ENCODE measurements around the gene UXT.

Gene UXT

GRCh38 chrX:47648376-47648775, 10.6 kb downstream of the UXT start:
- no peak for DNase-seq

GRCh38 chrX:47646636-47647035, 12.3 kb downstream of the UXT start:
- DNase-seq: no peak

GRCh38 chrX:47645530-47645929, 13.4 kb downstream of the UXT start:
- no peak for DNase-seq

DNA sequence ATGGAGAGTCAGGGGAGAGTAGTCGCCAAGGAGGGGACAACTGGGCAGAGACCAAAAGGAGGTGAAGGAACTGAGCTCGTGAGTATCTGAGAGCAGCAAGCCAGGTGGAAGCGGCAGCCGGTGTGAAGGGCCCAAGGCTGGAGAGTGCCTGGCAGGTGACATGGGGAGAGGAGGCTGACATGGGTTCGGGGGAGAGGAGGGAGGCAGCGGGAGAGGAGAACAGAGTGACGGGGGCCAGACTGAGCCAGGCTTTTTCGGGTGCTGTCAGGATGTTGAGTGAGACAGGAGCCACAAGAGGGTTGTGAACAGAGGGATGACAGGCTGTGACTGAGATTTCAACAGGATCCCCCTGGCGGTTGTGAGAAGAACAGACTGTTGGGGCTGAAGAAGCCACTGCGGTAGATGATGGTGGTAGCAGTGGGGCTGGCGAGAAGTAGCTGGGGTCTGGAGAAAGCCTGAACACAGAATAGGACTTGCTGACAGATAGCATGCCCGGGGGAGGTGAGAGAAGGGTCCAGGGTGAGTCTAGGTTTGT, 14.4 kb downstream of the UXT start:
- DNase-seq: no peak

- no peak for DNase-seq
Measured at GRCh38 chrX:47643926-47644325, 15.1 kb downstream of the UXT start.

GRCh38 chrX:47638816-47639215, 20.2 kb downstream of the UXT start:
- no peak for DNase-seq

DNA sequence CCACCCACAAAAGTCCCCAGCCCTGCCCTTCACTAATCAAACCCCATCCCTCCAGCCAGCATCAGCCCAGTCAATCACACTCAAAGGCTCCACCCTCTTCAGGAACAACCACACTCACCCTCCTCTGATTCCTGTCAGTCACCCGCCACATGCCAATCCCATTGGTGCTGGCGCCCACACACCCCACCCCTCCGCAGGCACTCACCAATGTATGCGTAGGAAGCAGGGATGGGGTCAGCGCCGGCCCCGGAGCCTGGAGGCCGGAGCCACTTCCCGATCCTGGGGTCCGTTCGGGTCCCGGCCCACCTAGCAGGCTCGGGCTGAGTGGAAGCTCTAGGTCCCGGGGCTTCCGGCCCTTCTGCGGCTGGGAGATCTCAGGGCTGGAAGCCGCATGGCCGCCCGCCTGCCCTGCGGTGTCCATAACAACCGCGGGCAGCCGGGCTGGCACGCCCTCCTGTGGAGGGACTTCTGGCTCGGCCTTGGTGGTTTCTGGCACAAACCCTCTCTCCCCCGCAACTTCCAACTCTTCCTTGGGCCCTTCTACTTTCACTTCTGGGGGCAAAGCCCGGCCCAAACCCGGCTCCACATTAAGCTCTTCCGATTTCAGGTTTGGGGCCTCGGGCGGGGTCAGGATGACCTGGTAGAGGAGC, 21.3 kb downstream of the UXT start:
- peak; percentile 76 for DNase-seq

DNA sequence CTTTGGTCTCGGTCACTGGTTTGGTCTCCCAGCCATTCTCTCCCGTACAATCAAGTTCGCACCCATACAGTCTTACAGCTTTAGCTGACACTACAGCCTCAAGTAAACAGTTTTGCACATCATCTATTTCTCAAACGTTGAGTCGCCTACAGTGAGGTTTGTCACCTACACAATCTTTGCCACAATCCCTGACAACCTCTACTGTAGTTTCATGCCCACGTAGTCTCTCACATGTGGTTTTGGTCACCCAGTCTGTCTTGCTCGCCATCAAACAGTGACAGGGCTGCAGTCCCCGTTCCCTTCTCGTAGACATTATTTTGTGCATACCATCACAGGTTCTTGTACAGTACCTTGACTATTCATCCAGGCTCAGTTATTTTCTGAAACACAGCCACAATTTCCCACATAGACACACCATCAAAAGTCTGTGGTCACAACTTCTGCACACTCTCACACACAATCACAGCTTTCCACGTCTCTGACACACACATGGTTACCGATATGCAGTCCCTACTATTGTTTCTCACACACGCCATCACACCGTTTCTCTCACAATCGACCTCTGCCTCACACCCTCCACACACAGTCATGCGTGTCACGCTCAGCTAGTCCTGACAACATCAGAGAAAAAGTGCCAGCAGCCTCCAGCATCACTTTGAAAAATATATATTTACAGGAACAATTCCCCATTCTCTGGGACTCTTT, 24.0 kb downstream of the UXT start:
- no peak for DNase-seq

- DNase-seq: no peak
Measured at GRCh38 chrX:47633689-47634590, 25.0 kb downstream of the UXT start.

DNA sequence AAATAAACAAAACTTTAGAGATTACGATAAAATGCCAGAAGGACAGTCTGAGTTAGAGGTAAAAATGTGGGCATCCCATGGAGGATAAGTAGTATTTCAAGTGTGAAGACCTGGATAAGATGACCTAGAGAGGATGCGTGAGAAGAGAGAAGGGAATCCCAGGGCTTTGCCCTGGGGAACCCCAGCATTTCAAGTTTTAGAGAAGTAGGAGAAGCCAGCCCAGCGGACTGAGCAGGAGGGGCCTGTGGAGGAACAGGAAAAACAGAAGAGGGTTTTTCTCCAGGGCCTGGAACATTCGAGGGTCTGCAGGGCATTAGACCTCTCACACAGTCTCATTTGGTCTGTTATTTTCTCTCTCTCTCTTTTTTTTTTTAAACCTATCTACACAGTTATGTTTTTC, 26.3 kb downstream of the UXT start:
- no peak for DNase-seq

DNA sequence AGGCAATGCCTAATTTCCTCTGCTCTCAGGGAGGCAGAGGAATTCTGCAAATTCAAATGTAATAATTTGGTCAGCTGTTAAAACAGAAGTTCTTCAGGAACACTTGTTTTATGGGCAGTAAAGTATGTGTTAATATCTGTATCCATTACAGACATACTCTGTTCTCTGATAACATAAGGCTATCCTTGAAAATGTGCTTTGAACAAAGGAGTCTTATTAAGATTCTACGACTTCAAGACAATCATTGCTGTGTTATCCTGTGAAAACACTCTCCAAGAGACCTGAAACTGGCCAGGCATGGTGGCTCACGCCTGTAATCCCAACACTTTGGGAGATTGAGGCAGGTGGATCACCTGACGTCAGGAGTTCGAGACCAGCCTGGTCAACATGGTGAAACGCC, 27.3 kb downstream of the UXT start:
- no peak for DNase-seq

DNA sequence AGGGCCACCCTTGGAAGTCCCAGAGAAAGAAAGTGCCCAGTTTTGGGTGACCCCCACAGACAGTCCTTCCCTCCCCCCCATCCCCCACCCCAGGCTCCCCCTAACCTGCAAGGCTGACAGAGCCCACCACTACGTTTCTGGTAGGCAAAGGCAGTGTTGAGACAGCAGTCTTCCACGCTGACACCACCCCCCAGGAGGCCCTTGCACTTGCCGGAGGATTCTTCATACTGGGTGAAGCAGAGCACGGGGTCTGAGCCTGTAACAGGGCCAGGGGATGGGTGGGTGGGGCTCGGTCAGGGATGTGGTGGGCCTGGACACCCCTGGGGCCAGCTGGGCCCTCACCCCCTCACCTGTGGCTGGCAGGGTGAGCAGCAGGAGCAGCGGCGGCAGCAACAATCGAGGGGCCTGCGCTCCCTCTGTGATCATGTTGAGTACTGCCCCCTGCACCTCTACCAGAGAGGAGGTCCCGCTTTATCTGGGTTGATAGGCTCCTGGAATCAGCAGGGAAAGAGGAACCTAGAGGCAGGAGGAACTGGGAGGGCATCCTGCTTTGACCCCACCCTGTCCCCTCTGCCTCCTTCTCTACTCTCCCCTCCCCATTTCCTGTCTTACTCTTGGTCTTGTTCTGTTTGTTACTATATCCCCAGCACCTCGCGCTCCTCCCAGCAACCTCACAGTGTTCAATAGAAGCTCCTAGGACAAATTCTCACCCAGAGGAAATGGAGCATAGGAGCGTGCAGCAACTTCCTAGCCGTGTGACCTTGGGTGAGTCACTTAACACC, 29.4 kb downstream of the UXT start, which contains the start of gene CFP:
Gene CFP, minus strand, starts transcription at position 512 of the 782 bp plus-strand sequence. Its CDS starts 86 bp downstream, at position 426.
- DNase-seq: no peak

DNA sequence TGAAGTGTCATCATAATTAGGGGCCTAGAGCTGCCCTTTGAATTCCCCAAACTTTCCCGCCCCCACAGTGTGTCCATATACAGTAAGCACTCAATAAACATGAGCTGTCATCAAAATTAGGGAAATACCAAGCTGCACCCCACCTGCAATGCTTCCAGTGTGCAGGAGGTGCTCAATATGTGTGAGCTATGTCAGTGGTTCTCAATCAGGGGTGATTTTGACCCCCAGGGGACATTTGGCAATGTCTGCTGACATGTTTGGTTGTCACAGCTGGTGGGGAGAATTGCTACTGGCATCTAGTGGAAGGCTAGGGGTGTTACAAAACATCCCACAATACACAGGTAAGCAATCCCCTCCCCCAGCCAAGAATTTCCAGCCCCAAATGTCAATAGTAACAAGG, 30.0 kb downstream of the UXT start:
- no peak for DNase-seq

DNA sequence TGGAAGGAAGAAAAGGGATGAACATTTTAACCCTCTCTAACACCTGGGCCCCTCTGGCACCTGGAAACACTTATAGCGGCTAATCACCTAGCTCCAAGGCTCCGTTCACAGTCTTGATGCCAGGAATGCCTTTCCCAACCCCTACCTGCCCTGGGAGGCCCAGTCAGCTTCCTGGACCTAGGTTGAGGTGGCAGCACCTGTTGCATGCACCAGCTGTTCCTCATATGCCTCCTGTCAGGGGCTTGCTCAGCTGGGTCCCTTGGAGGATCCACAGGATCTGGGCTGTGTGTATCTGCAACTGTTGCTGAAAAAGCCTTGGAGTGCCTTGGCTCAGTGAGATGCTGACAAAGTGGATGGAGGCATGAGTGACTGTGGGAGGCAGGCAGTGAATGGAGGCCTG, 33.6 kb downstream of the UXT start:
- no peak for DNase-seq

DNA sequence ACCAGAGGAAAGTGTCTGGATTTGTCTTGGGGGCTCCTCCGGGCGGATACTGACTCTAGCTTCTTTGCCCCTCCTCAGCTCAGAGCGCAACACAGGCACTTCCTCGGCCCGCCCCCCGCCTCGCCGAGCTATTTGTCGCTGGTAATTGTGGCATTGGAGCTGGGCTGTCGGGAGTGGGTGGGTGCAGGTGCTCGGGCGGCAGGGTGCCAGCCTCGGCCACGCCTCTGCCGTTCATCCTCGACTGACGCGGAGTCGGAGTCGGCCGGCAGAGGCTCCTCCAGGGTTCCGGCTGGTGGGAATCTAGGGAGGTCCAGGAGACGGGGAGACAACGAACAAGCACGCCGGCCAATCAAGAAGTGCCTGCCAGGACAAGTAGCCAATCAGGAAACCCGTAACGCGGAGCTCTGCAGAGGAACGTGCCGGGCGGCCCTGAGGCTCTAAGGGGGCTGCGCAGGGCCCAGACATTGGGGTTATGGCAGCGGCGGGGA, 35.4 kb downstream of the UXT start:
- DNase-seq: peak; percentile 73

DNA sequence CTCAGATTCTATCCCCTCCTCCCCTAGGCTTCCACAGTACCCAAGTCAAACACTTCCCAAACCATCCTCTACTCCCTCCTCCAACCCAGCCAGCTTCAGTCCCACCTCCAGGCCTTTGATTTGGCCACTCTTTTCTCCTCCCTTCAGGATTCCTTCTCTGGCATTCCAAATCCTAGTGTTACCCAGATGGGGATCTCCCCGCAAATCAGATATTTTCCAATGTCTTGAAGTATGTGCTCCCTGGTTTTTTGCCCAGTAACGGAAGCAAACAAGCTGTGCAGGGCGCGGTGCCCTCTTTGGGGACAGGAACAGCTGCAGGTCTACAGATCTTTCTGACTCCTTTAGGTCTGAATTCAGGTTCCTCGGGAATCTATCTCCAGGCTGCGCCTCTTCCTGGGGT, 37.1 kb downstream of the UXT start:
- no peak for DNase-seq

- DNase-seq: no peak
Measured at GRCh38 chrX:47620303-47620685, 38.7 kb downstream of the UXT start.

DNA sequence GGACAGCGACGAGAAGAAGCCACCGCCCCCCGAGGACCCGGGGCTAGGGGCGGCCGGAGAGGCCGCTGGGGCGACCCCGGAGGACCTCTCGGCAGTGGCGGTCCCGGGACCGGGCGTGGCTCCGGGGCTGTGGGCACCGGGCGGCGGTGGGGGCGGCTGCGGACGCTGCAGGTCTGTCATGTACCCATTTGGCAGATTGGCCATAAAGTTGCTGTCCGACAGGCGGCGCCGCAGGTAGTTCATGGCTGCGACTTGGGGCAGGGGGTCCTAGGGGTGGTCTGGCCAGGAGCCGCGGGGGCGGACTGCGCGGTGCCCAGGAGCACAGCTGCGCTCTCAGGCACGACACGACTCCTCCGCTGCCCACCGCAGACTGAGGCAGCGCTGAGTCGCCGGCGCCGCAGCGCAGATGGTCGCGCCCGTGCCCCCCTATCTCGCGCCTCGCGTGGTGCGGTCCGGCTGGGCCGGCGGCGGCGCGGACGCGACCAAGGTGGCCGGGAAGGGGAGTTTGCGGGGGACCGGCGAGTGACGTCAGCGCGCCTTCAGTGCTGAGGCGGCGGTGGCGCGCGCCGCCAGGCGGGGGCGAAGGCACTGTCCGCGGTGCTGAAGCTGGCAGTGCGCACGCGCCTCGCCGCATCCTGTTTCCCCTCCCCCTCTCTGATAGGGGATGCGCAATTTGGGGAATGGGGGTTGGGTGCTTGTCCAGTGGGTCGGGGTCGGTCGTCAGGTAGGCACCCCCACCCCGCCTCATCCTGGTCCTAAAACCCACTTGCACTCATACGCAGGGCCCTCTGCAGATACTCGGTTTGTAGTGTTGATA, 39.3 kb downstream of the UXT start, which contains the start of gene SYN1:
Gene SYN1, minus strand, starts transcription at position 372 of the 817 bp plus-strand sequence. Its CDS starts 129 bp downstream, at position 243.
- peak; percentile 92 for DNase-seq

DNA sequence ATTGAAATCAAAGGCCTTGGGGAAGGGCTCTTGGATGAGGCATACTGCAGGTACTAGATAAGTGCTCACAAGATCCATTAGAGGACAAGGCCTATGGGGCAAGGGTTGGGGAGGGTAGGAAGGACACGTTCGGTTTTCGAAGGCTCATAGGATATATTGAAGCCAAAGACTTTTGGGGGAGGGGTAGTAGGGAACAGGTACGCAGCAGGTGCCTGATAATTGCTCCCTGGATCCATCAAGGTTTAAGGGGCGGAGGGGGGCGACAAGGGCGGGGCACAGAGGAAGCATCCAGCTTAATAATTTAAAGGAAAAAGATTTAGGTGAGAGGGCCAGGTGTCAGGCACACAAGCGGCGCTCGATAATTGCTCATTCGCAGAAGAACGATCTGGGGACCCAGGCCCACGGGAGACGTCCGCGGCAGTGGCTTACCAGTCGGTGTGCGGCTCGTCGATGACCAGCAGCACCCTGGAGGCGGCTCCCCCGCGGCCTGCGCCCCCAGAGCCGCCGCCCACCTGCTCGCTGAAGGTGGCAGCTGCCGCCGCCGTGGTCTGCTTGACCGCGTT, 40.0 kb downstream of the UXT start:
- DNase-seq: no peak

- DNase-seq: no peak
Measured at GRCh38 chrX:47614618-47615017, 44.4 kb downstream of the UXT start.

GRCh38 chrX:47613082-47613481, 45.9 kb downstream of the UXT start:
- DNase-seq: no peak

All from activated effector memory CD4-positive, alpha-beta T cell treated with anti-CD3 and anti-CD28 coated beads, Interleukin-2, amount 50 U/mL, for 16 hours (primary cell).